ENCODE results near the gene GPATCH8.

DNA sequence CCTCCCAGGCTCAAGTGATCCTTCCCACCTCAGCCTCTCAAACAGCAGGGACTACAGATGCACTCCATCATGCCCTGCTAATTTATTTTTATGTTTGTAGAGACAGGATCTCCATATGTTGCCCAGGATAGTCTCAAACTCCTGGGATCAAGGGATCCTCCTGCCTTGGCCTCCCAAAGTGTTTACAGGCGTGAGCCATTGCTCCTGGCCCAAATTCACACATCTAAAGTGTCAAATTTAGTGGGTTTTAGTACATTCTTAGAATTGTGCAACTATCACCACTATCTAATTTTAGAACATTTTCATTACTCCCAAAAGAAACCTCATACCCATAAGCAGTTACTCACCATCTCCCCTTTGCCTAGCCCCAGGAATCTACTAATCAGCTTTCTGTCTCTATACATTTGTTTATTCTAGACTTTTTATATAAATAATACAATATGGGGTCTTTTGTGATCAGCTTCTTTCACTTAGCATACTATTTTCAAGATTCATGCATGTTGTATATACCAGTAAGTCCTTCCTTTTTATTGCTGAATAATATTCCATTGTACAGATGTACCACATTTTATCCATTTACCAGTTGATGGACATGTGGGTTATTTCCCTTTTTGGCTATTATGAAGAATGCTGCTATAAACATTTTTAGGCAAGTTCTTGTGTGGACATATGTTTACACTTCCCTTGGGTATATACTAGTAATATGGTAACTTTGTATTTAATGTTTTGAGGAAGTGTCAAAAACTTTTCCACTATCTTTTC lies 88.6 kb downstream of the GPATCH8 start:
- TF ChIP-seq MAX (IDR thresholded peaks at IDR 0.05; ENCODE audit: low read depth) (no peak), TCF12 (IDR thresholded peaks at IDR 0.05) (no peak), MXI1 (IDR thresholded peaks at IDR 0.05; ENCODE audit: low read depth, low read length) (no peak), POLR2AphosphoS5 (IDR thresholded peaks at IDR 0.05; ENCODE audit: low read depth, low read length) (no peak), PBX3 (IDR thresholded peaks at IDR 0.05) (no peak)
